ENCODE data around the gene MTUS2. TPM values are rescaled to one million over a fixed set of nuclear protein-coding genes. Genes with fewer than 3 reads are reported as not detected.
"Not testable (repeated sequence)": the region's sequence is repeated elsewhere in the genome, so short reads cannot be mapped to it uniquely, and the experiment has no call there.

The MTUS2 gene
- total and polyA plus RNA-seq, 2 of the 8 experiments (the other 6 are each of a cell fraction or from before 2014, with no cell fraction given) = 0.18 to 0.80 TPM

DNA sequence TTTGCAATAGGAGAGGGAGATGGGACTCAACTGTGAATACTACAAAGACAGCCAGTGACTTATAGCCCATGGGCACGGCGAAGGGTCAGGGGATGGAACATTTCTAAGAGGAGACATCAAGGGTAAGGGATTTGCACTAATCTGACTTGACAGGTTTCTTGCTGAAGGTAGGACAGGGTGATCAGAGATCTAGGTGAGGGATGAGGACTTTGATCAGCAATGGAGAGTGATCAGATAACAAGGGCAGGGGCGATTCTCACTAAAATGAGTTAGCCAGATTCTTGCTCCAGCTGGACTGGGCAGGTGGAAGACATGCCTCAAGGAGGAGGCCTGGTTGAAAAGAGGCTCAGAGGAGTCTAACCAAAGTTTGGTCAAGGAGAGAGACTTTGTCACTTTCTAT lies 566.1 kb downstream of the MTUS2 start:
- no peaks in the 10 kb centered on the region; a peak in 1 of 7 replicates for H3K27me3 ChIP-seq (replicated peaks in 1 of 4; ENCODE audit: control insufficient read depth in 3 of 4, extremely low read depth in 1 of 4, insufficient read depth in 3 of 4, low read length in 3 of 4)
- no peaks in the 10 kb centered on the region for H3K36me3 ChIP-seq (ENCODE audit: control insufficient read depth in 2 of 4, insufficient read depth in 4 of 4, low read length in 3 of 4)
- no peak overlapping the region for H4K5ac ChIP-seq (ENCODE audit: insufficient read length, low read depth, low read length)
- H2AFZ ChIP-seq (ENCODE audit: low read length) = no peak overlapping the region
- CTCF ChIA-PET (ENCODE audit: partially characterized antibody) = no interaction called here
- no peaks in the 10 kb centered on the region for H4K20me1 ChIP-seq (replicated peaks in 1 of 2; ENCODE audit: control insufficient read depth in 1 of 2, insufficient read depth in 2 of 2, low read length in 2 of 2)
- no peaks in the 10 kb centered on the region for H3K23me2 ChIP-seq (ENCODE audit: low read depth, low read length)
- TF ChIP-seq SIX5 (IDR thresholded peaks at IDR 0.05; ENCODE audit: low read depth, low read length) (no peak), CHD1 (IDR thresholded peaks at IDR 0.05; ENCODE audit: low read depth, low read length) (no peak)
- H3K23ac ChIP-seq (ENCODE audit: insufficient read length) = no peak overlapping the region
- H3K4me1 ChIP-seq (replicated peaks in 1 of 4; ENCODE audit: control insufficient read depth in 3 of 4, insufficient read depth in 4 of 4, low read length in 3 of 4) = no peaks in the 10 kb centered on the region
- no peak overlapping the region for H3K18ac ChIP-seq (ENCODE audit: extremely low read depth, low read length)
- no peak overlapping the region for H3K14ac ChIP-seq (ENCODE audit: insufficient read length)
- H2BK20ac ChIP-seq (ENCODE audit: low read length) = no peak overlapping the region
- no peak overlapping the region for H3K4ac ChIP-seq (replicated peaks; ENCODE audit: insufficient read length, low read depth, low read length)
- no peak overlapping the region for H3K27ac ChIP-seq (ENCODE audit: low read depth, low read length)
- H2BK15ac ChIP-seq (ENCODE audit: low read length) = no peak overlapping the region
- no peak overlapping the region for H2BK120ac ChIP-seq (replicated peaks; ENCODE audit: low read depth, low read length)
- H4K91ac ChIP-seq (replicated peaks; ENCODE audit: insufficient read length, low read length) = no peak overlapping the region
- WGBS, 2 experiments (ENCODE audit: extremely low coverage in 1 of 2, insufficient coverage in 1 of 2, insufficient read length in 1 of 2, insufficient replicate concordance in 2 of 2, low coverage in 1 of 2, low lambda C conversion rate in 2 of 2, missing lambda C conversion rate in 1 of 2) = 74% methylated on average over 3 of the region's 3 CpGs; no CpG with 5 or more reads in 1 of the 2 experiments
- no peak overlapping the region for H3K4me3 ChIP-seq (ENCODE audit: extremely low read depth in 1 of 4, insufficient read depth in 2 of 4, low read depth in 3 of 4, low read length in 4 of 4)
- H3K9me3 ChIP-seq (ENCODE audit: insufficient read depth in 2 of 2, low read depth in 1 of 2, low read length in 1 of 2) = no peaks in the 10 kb centered on the region
- no peak for DNase-seq (ENCODE audit: low read depth in 1 of 2, low spot score in 2 of 2)
- no peak for FAIRE-seq
- H3K4me2 ChIP-seq (ENCODE audit: insufficient read depth in 1 of 2, low read depth in 2 of 2, low read length in 2 of 2) = no peak overlapping the region
- H2AK5ac ChIP-seq (ENCODE audit: low read depth, low read length) = no peak overlapping the region
- no peak overlapping the region for H2BK12ac ChIP-seq (ENCODE audit: low read depth, low read length)
- H3K79me2 ChIP-seq (ENCODE audit: control insufficient read depth in 1 of 2, insufficient read depth in 2 of 2, low read length in 2 of 2) = no peaks in the 10 kb centered on the region
- no peak overlapping the region for H3K56ac ChIP-seq (replicated peaks; ENCODE audit: insufficient read length, low read depth, low read length)
- H3K79me1 ChIP-seq (ENCODE audit: low read depth, low read length) = no peaks in the 10 kb centered on the region
- POLR2A ChIA-PET (ENCODE audit: partially characterized antibody) = no interaction called here
- no peak overlapping the region for H2BK5ac ChIP-seq (ENCODE audit: low read depth, low read length)
- no peak overlapping the region for H3K9ac ChIP-seq (replicated peaks in 1 of 4; ENCODE audit: extremely low read depth in 1 of 4, low read depth in 3 of 4, low read length in 3 of 4)
- no peak overlapping the region for H4K8ac ChIP-seq (ENCODE audit: extremely low read depth, insufficient read depth, low read length)

DNA sequence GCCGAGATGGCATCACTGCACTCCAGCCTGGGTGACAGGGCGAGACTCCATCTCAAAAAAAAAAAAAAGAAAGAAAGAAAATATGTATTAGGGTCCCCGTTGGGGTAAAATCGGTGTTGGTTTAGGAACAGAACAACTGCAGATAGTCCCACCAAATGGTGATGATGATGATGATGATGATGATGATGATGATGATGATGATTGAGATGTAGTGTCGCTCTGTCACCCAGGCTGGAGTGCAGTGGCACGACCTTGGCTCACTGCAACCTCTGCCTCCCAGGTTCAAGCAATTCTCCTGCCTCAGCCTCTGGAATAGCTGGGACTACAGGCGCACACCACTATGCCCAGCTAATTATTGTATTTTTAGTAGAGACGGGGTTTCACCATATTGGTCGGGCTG lies 570.5 kb downstream of the MTUS2 start:
- H2BK15ac ChIP-seq (ENCODE audit: low read length); H3K4me1 ChIP-seq (replicated peaks in 1 of 4; ENCODE audit: control insufficient read depth in 3 of 4, insufficient read depth in 4 of 4, low read length in 3 of 4); CTCF ChIA-PET (ENCODE audit: partially characterized antibody); DNase-seq (ENCODE audit: low read depth in 1 of 2, low spot score in 2 of 2); H3K36me3 ChIP-seq (ENCODE audit: control insufficient read depth in 2 of 4, insufficient read depth in 4 of 4, low read length in 3 of 4); H3K23me2 ChIP-seq (ENCODE audit: low read depth, low read length); H3K4me3 ChIP-seq (ENCODE audit: extremely low read depth in 1 of 4, insufficient read depth in 2 of 4, low read depth in 3 of 4, low read length in 4 of 4); H3K4me2 ChIP-seq (ENCODE audit: insufficient read depth in 1 of 2, low read depth in 2 of 2, low read length in 2 of 2); H4K20me1 ChIP-seq (replicated peaks in 1 of 2; ENCODE audit: control insufficient read depth in 1 of 2, insufficient read depth in 2 of 2, low read length in 2 of 2); H3K14ac ChIP-seq (ENCODE audit: insufficient read length); H2AFZ ChIP-seq (ENCODE audit: low read length); H3K27ac ChIP-seq (ENCODE audit: low read depth, low read length); H3K9ac ChIP-seq (replicated peaks in 1 of 4; ENCODE audit: extremely low read depth in 1 of 4, low read depth in 3 of 4, low read length in 3 of 4); H4K8ac ChIP-seq (ENCODE audit: extremely low read depth, insufficient read depth, low read length); POLR2A ChIA-PET (ENCODE audit: partially characterized antibody); H3K27me3 ChIP-seq (replicated peaks in 1 of 4; ENCODE audit: control insufficient read depth in 3 of 4, extremely low read depth in 1 of 4, insufficient read depth in 3 of 4, low read length in 3 of 4); H2AK5ac ChIP-seq (ENCODE audit: low read depth, low read length); H4K91ac ChIP-seq (replicated peaks; ENCODE audit: insufficient read length, low read length); H4K5ac ChIP-seq (ENCODE audit: insufficient read length, low read depth, low read length); H2BK5ac ChIP-seq (ENCODE audit: low read depth, low read length); FAIRE-seq; H3K79me1 ChIP-seq (ENCODE audit: low read depth, low read length); H3K18ac ChIP-seq (ENCODE audit: extremely low read depth, low read length); H3K9me3 ChIP-seq (ENCODE audit: insufficient read depth in 2 of 2, low read depth in 1 of 2, low read length in 1 of 2); H3K79me2 ChIP-seq (ENCODE audit: control insufficient read depth in 1 of 2, insufficient read depth in 2 of 2, low read length in 2 of 2); H2BK120ac ChIP-seq (replicated peaks; ENCODE audit: low read depth, low read length); H3K23ac ChIP-seq (ENCODE audit: insufficient read length); H2BK12ac ChIP-seq (ENCODE audit: low read depth, low read length); H3K4ac ChIP-seq (replicated peaks; ENCODE audit: insufficient read length, low read depth, low read length); H2BK20ac ChIP-seq (ENCODE audit: low read length); H3K56ac ChIP-seq (replicated peaks; ENCODE audit: insufficient read length, low read depth, low read length): not testable (repeated sequence)
- 99% methylated on average over 8 of the region's 9 CpGs; no CpG with 5 or more reads in 1 of the 2 experiments for WGBS, 2 experiments (ENCODE audit: extremely low coverage in 1 of 2, insufficient coverage in 1 of 2, insufficient read length in 1 of 2, insufficient replicate concordance in 2 of 2, low coverage in 1 of 2, low lambda C conversion rate in 2 of 2, missing lambda C conversion rate in 1 of 2)
